PC-9 (cell line): ENCODE data around the gene SDK1. TPM values are rescaled to one million over a fixed set of nuclear protein-coding genes. Genes with fewer than 3 reads are reported as not detected.

ENCODE experiments used
- BruUV-seq: library from RNA; stranded (reverse); fragments of 400-500 nt; replicated peaks from 2 replicates; lab custom pipeline; 2021; lab: Mats Ljungman, UMichigan
- CTCF ChIA-PET: fragments of 300-600 bp; sonication (Branson Sonifier 250); formaldehyde crosslinking; loops from one replicate; lab custom pipeline; 2022; ENCODE audit warnings: antibody characterized with exemption; lab: Charles Lee
- POLR2A ChIA-PET: fragments of 300-600 bp; sonication (Branson Sonifier 250); formaldehyde crosslinking; loops from one replicate; lab custom pipeline; 2022; ENCODE audit warnings: antibody characterized with exemption; ENCODE audit not compliant: unreplicated experiment; lab: Charles Lee
- DNase-seq, 2 experiments: peaks; one replicate each; pipeline versions ENCODE4 v3.0.0 to v3.0.0-alpha.2; 2015 to 2022; ENCODE audit warnings: mixed read lengths in 1 of 2
- H2AFZ ChIP-seq: fragments of 200-600 bp; sonication (generic); 2 replicates; pipeline ENCODE4 v1.8.1; 2017; ENCODE audit warnings: antibody characterized with exemption
- H3F3A ChIP-seq: fragments of 200-600 bp; sonication (generic); 2 replicates; pipeline ENCODE4 v1.8.1; 2017; ENCODE audit warnings: antibody characterized with exemption, mild to moderate bottlenecking, low read depth; ENCODE audit not compliant: insufficient read depth
- H3K27ac ChIP-seq: fragments of 200-600 bp; sonication (generic); 2 replicates; pipeline ENCODE4 v1.6.1; 2016; ENCODE audit warnings: mixed run types
- H3K27me3 ChIP-seq: fragments of 200-600 bp; sonication (generic); 2 replicates; pipeline ENCODE4 v1.6.1; 2016; ENCODE audit warnings: low read depth, mixed run types; ENCODE audit not compliant: insufficient read depth
- H3K36me3 ChIP-seq: fragments of 200-600 bp; sonication (generic); 2 replicates; pipeline ENCODE4 v1.6.1; 2016; ENCODE audit warnings: low read depth, mixed run types
- H3K4me1 ChIP-seq: fragments of 200-600 bp; sonication (generic); replicated peaks from 2 replicates; pipeline ENCODE4 v1.6.1; 2016; ENCODE audit warnings: mixed run types; ENCODE audit not compliant: insufficient read depth
- H3K4me2 ChIP-seq: fragments of 200-600 bp; sonication (generic); 2 replicates; pipeline ENCODE4 v1.6.1; 2017; ENCODE audit warnings: mixed run types
- H3K4me3 ChIP-seq: fragments of 200-600 bp; sonication (generic); 2 replicates; pipeline ENCODE4 v1.6.1; 2016; ENCODE audit warnings: mixed run types
- H3K79me2 ChIP-seq: fragments of 200-600 bp; sonication (generic); 2 replicates; pipeline ENCODE4 v1.6.1; 2017; ENCODE audit warnings: low read depth, mixed run types
- H3K9me2 ChIP-seq: fragments of 200-600 bp; sonication (generic); 2 replicates; pipeline ENCODE4 v1.8.1; 2017; ENCODE audit warnings: mild to moderate bottlenecking; ENCODE audit not compliant: insufficient read depth
- H3K9me3 ChIP-seq: fragments of 200-600 bp; sonication (generic); 2 replicates; pipeline ENCODE4 v1.8.1; 2016; ENCODE audit warnings: low read depth; ENCODE audit not compliant: insufficient read depth
- H4K20me1 ChIP-seq: fragments of 200-600 bp; sonication (generic); 2 replicates; pipeline ENCODE4 v1.8.1; 2017; ENCODE audit not compliant: insufficient read depth
- EZH2 ChIP-seq: fragments of 200-600 bp; sonication (generic); IDR thresholded peaks from 2 replicates; pipeline ENCODE4 v1.8.0; 2017; ENCODE audit warnings: antibody characterized with exemption, low read depth
- intact Hi-C: fragments of 100-400 bp; cut with micrococcal nuclease; formaldehyde crosslinking; loops from one replicate; pipeline ENCODE4 v1.10.0; 2022; ENCODE audit not compliant: unreplicated experiment
- total RNA-seq: library from RNA; stranded (reverse); gene quantifications from 2 replicates; pipeline ENCODE4 v1.2.3, GENCODE V29; 2021
- TF ChIP-seq, protein P1 (sequence below): fragments of 200-600 bp; sonication (generic); conservative IDR thresholded peaks from 2 replicates; pipeline ENCODE4 v1.6.1; 2017; ENCODE audit warnings: mixed run types, antibody characterized with exemption, mild to moderate bottlenecking, moderate library complexity

Gene SDK1
- total RNA-seq, 1 experiment from 2014 or later = not detected

DNA sequence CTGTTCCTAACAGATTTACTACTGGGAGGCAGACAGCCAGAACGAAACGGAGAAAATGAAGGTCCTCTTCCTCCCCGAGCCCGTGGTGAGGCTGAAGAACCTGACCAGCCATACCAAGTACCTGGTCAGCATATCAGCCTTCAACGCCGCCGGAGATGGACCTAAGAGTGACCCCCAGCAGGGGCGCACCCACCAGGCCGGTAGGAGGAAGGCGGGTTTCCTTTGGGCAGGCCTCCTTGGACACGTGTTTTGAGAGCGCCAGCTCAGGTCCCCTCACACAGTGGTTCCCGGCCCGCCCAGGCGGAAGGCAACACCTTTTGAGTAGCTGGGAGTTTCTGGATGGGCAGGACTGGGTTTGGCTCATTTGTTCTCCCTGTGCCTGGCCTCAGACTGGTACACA, 907.0 kb downstream of the SDK1 start:
- ChIA-PET CTCF (no interaction called here), POLR2A (no interaction called here)
- BruUV-seq = no TSS peak

DNA sequence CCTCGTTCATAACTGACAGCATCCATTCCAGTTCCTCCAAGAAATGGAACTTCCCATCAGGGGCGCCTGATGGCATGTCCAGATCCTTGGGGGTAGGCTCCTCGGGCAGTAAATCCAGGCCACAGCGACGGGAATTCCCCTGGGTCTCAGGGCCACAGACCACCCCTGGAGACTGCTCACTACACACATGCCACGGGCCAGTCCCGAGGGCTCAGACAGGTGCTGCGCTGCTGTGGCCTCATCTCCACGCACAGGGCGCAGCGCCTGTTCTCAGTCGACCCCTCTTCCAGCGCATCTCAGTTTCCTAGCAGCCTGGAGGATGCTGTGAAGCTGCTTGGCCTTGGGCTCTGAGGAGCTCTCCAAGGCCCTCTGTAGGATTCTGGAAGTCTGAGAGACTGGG, 907.5 kb downstream of the SDK1 start:
- ChIA-PET POLR2A (no interaction called here), CTCF (no interaction called here)
- intact Hi-C loops = no loop called here
- no peak overlapping the region for H3K27ac ChIP-seq
- peaks cover 99% of the 10 kb centered on the region for H3K27me3 ChIP-seq
- H3F3A ChIP-seq = no peaks in the 10 kb centered on the region
- H3K9me2 ChIP-seq = no peaks in the 10 kb centered on the region
- H3K4me1 ChIP-seq = no peaks in the 10 kb centered on the region
- no peak overlapping the region for H2AFZ ChIP-seq
- no peaks in the 10 kb centered on the region for H3K36me3 ChIP-seq
- H3K79me2 ChIP-seq = no peaks in the 10 kb centered on the region
- H4K20me1 ChIP-seq = no peaks in the 10 kb centered on the region
- TF ChIP-seq, protein P1, sequence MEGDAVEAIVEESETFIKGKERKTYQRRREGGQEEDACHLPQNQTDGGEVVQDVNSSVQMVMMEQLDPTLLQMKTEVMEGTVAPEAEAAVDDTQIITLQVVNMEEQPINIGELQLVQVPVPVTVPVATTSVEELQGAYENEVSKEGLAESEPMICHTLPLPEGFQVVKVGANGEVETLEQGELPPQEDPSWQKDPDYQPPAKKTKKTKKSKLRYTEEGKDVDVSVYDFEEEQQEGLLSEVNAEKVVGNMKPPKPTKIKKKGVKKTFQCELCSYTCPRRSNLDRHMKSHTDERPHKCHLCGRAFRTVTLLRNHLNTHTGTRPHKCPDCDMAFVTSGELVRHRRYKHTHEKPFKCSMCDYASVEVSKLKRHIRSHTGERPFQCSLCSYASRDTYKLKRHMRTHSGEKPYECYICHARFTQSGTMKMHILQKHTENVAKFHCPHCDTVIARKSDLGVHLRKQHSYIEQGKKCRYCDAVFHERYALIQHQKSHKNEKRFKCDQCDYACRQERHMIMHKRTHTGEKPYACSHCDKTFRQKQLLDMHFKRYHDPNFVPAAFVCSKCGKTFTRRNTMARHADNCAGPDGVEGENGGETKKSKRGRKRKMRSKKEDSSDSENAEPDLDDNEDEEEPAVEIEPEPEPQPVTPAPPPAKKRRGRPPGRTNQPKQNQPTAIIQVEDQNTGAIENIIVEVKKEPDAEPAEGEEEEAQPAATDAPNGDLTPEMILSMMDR = no peak
- TF ChIP-seq EZH2 = no peak
- H3K4me2 ChIP-seq = no peak overlapping the region
- no peak for DNase-seq
- H3K9me3 ChIP-seq = no peaks in the 10 kb centered on the region
- no peak overlapping the region for H3K4me3 ChIP-seq
- BruUV-seq = no TSS peak

More for the DNA sequence above, 907.0 kb downstream of the SDK1 start:
- intact Hi-C loops = no loop called here
- no peaks in the 10 kb centered on the region for H3K9me2 ChIP-seq
- peaks cover 99% of the 10 kb centered on the region for H3K27me3 ChIP-seq
- H3K9me3 ChIP-seq = no peaks in the 10 kb centered on the region
- H4K20me1 ChIP-seq = no peaks in the 10 kb centered on the region
- no peak overlapping the region for H3K27ac ChIP-seq
- H3K4me2 ChIP-seq = no peak overlapping the region
- H3K36me3 ChIP-seq = no peaks in the 10 kb centered on the region
- no peaks in the 10 kb centered on the region for H3K4me1 ChIP-seq
- H3F3A ChIP-seq = no peaks in the 10 kb centered on the region
- no peak for DNase-seq
- TF ChIP-seq EZH2 = no peak
- TF ChIP-seq, protein P1 = no peak
- no peak overlapping the region for H3K4me3 ChIP-seq
- no peak overlapping the region for H2AFZ ChIP-seq
- H3K79me2 ChIP-seq = no peaks in the 10 kb centered on the region

DNA sequence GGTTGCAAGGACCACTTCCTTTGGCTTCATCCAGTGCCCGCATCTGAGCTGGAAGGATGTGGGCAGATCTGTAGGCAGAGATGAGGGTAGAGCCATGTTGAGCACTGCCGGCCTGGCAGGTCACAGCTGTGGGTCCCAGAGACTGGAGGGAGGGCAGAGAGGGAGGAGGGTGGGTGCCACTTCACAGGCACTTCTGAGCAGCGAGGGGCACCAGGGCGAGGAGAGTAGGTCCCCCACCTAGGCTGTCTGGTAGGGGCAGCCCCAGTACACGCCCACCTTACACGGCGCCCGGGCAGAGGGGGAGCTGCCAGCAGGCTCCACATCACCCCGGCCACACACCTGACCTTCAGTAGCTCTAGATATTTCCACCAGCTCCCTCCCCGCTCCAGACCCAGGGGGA, 908.1 kb downstream of the SDK1 start:
- no peaks in the 10 kb centered on the region for H3K9me2 ChIP-seq
- H3K79me2 ChIP-seq = no peaks in the 10 kb centered on the region
- H3K4me3 ChIP-seq = no peak overlapping the region
- no TSS peak for BruUV-seq
- TF ChIP-seq, protein P1 = no peak
- TF ChIP-seq EZH2 = no peak
- H2AFZ ChIP-seq = no peak overlapping the region
- no peak overlapping the region for H3K4me2 ChIP-seq
- POLR2A ChIA-PET = no interaction called here
- peaks cover 99% of the 10 kb centered on the region for H3K27me3 ChIP-seq
- H3F3A ChIP-seq = no peaks in the 10 kb centered on the region
- H3K27ac ChIP-seq = no peak overlapping the region
- no peaks in the 10 kb centered on the region for H3K4me1 ChIP-seq
- H3K9me3 ChIP-seq = no peaks in the 10 kb centered on the region
- no peaks in the 10 kb centered on the region for H3K36me3 ChIP-seq
- CTCF ChIA-PET = no interaction called here
- intact Hi-C loops = no loop called here
- DNase-seq = no peak
- no peaks in the 10 kb centered on the region for H4K20me1 ChIP-seq
